ENCODE results near the gene UBXN7.
"Not testable (repeated sequence)": the region's sequence is repeated elsewhere in the genome, so short reads cannot be mapped to it uniquely, and the experiment has no call there.

UBXN7 gene

DNA sequence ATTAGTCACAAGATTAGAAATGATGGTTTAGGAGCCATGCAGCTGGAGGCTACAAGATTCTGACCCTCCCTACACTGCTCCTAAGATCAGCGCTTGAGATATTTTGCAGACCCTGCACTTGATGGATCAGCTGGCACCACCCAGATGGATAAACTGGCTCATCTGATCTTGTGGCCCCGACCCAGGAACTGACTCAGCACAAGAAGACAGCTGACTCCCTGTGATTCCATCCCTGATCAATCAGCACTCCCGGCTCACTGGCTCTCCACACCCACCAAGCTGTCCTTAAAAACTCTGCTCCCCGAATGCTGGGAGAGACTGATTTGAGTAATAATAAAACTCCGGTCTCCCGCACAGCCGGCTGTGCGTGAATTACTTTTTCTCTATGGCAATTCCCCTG lies 129.3 kb downstream of the UBXN7 start:
- H3K27ac Mint-ChIP-seq; ATAC-seq (ENCODE audit: low read depth); H3K4me3 Mint-ChIP-seq; H3K9me3 Mint-ChIP-seq; H3K27me3 Mint-ChIP-seq; H3K36me3 Mint-ChIP-seq; DNase-seq (ENCODE audit: low spot score in 2 of 2); H3K4me1 Mint-ChIP-seq: not testable (repeated sequence)

DNA sequence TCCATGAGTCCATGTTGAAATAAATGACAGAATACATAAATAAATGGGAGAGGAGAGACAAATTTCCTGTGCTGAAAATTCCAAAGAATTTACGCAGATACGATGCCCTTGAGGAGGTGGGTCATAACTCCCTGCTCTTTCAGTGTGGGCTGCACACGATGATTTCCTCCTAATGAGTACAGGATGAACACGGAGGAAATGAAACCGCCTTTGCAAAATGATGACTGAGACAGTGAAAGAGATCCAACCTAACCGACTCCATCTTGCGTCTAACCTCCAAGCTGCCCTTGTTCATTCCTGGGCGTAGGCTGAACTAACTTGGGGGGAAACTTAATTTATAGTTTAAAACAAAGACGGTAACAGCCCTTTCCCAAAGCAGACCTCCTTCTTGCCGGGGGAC lies 129.7 kb downstream of the UBXN7 start:
- H3K36me3 Mint-ChIP-seq, H3K4me1 Mint-ChIP-seq: not testable (repeated sequence)

DNA sequence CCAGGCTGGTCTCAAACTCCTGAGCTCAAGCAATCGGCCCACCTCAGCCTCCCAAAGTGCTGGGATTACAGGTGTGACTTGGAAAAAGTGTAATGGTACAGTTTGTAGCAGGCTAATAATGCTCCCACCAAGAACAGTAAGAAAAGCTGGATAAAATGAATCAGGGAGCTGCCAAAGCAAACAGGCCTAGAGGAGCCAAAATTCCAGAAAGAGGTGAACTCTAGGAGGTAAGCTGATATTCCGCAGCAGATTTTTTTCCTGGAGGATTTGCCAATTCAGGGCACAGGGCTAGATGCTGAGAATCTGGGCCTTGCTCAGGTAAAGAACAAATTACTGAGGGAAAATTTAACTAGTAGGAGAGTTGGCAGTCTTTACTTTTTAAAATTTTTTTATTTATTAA lies 133.7 kb downstream of the UBXN7 start:
- no peak overlapping the region for H3K27ac Mint-ChIP-seq
- no peak for DNase-seq (ENCODE audit: low spot score in 2 of 2)
- H3K27me3 Mint-ChIP-seq, result no peaks in the 10 kb centered on the region
- peaks cover 14% of the 10 kb centered on the region for H3K4me1 Mint-ChIP-seq
- no peak overlapping the region for H3K4me3 Mint-ChIP-seq
- no peaks in the 10 kb centered on the region for H3K9me3 Mint-ChIP-seq
- no peak for ATAC-seq (ENCODE audit: low read depth)
- peaks cover 5% of the 10 kb centered on the region for H3K36me3 Mint-ChIP-seq

More for the DNA sequence above, 129.7 kb downstream of the UBXN7 start:
- H3K27me3 Mint-ChIP-seq; DNase-seq (ENCODE audit: low spot score in 2 of 2); H3K9me3 Mint-ChIP-seq; H3K4me3 Mint-ChIP-seq: not testable (repeated sequence)
- peak overlapping the region; percentile 9 for H3K27ac Mint-ChIP-seq
- ATAC-seq (ENCODE audit: low read depth), result peak; percentile 85

All from memory B cell (primary cell).